Astrocyte (in vitro differentiated cells and primary cell): ENCODE data around the gene ENTREP1.
"Not testable (repeated sequence)": the region's sequence is repeated elsewhere in the genome, so short reads cannot be mapped to it uniquely, and the experiment has no call there.

ENCODE experiments used
- CTCF ChIP-seq: IDR thresholded peaks from 2 replicates; pipeline ENCODE4 v1.5.1; 2011; ENCODE audit warnings: low read depth, mild to moderate bottlenecking, inconsistent platforms, low read length, moderate library complexity; ENCODE audit not compliant: insufficient read depth
- EZH2 ChIP-seq: IDR thresholded peaks from 2 replicates; pipeline ENCODE4 v1.6.1; 2012; ENCODE audit warnings: mild to moderate bottlenecking, low read length, inconsistent platforms; ENCODE audit not compliant: insufficient read depth

- TF ChIP-seq CTCF, EZH2: not testable (repeated sequence)
Measured at GRCh38 chr9:69306895-69307445, 18.0 kb upstream of the ENTREP1 start.
